Ascending aorta (tissue), 2 donors: Measurements from ENCODE around the gene SLC9A9. TPM values are rescaled to one million over a fixed set of nuclear protein-coding genes. Genes with fewer than 3 reads are reported as not detected.

Source experiments
- DNase-seq, 2 donors: peaks; one replicate each; pipeline ENCODE4 v3.0.0-alpha.2; 2019; ENCODE audit warnings: low spot score in 2 of 2
- H3K27ac ChIP-seq, 2 donors: fragments of 200-600 bp; sonication (generic); one replicate each; pipeline ENCODE4 v1.5.1; 2016 to 2017; ENCODE audit warnings: mild to moderate bottlenecking in 1 of 2
- H3K27me3 ChIP-seq: fragments of 200-600 bp; sonication (generic); one replicate; pipeline ENCODE4 v1.5.1; 2017
- H3K36me3 ChIP-seq, 2 donors: fragments of 200-600 bp; sonication (generic); one replicate each; pipeline ENCODE4 v1.5.1; 2016
- H3K4me1 ChIP-seq, 2 donors: fragments of 200-600 bp; sonication (generic); one replicate each; pipeline ENCODE4 v1.5.1; 2016 to 2017; ENCODE audit warnings: mild to moderate bottlenecking in 1 of 2
- H3K4me3 ChIP-seq, 2 donors: fragments of 200-600 bp; sonication (generic); one replicate each; pipeline ENCODE4 v1.5.1; 2016 to 2017; ENCODE audit warnings: mild to moderate bottlenecking in 1 of 2
- H3K9me3 ChIP-seq, 2 donors: fragments of 200-600 bp; sonication (generic); one replicate each; pipeline ENCODE4 v1.5.1; 2016
- CTCF ChIP-seq, 3 experiments: fragments of 200-600 bp in 2 of 3; fragments of 450-650 bp in 1 of 3; sonication (generic) in 2 of 3; IDR thresholded peaks; one replicate each; pipeline ENCODE4 v1.5.1; 2016 to 2019; ENCODE audit warnings: antibody characterized with exemption in 3 of 3, mild to moderate bottlenecking in 1 of 3, moderate library complexity in 1 of 3
- intact Hi-C: fragments of 100-400 bp; cut with DNase I; formaldehyde crosslinking; loops from one replicate; pipeline ENCODE4 v1.15.1; 2023
- total RNA-seq: library from RNA; depleted of rRNA; stranded (reverse); fragments of >200 nt; gene quantifications from one replicate; pipeline ENCODE4 v1.1.0, GENCODE V29; 2016

The SLC9A9 gene
- total RNA-seq, 1 donor from 2014 or later: 63.4 TPM

GRCh38 chr3:143830786-143831185 is 17.5 kb downstream of the SLC9A9 start:
- Histone ChIP-seq H3K36me3 (no peaks in the 10 kb centered on the region), H3K4me3 (peak overlapping the region in 1 of 2 donors; percentile 16), H3K27me3 (no peaks in the 10 kb centered on the region), H3K27ac (peak overlapping the region; percentile 30 to 38), H3K9me3 (no peaks in the 10 kb centered on the region), H3K4me1 (peaks cover 0 to 9% of the 10 kb centered on the region in 2 donors)
- intact Hi-C loops: no loop called here
- TF ChIP-seq CTCF (IDR thresholded peaks at IDR 0.05): no peak
- DNase-seq: no peak

GRCh38 chr3:143830063-143830462 is 18.2 kb downstream of the SLC9A9 start:
- Histone ChIP-seq H3K27me3 (no peaks in the 10 kb centered on the region), H3K4me3 (no peak overlapping the region), H3K27ac (no peak overlapping the region), H3K36me3 (no peaks in the 10 kb centered on the region), H3K9me3 (no peaks in the 10 kb centered on the region), H3K4me1 (peaks cover 0 to 9% of the 10 kb centered on the region in 2 donors)
- no peak for DNase-seq
- no peak for TF ChIP-seq CTCF (IDR thresholded peaks at IDR 0.05)
- intact Hi-C loops: no loop called here

- intact Hi-C loops: no loop called here
- no peaks in the 10 kb centered on the region for H3K36me3 ChIP-seq
- peaks cover 0 to 16% of the 10 kb centered on the region in 2 donors for H3K4me1 ChIP-seq
- no peak for TF ChIP-seq CTCF (IDR thresholded peaks at IDR 0.05)
- no peak for DNase-seq
- H3K9me3 ChIP-seq: no peaks in the 10 kb centered on the region
- H3K27ac ChIP-seq: no peak overlapping the region
- no peaks in the 10 kb centered on the region for H3K27me3 ChIP-seq
- H3K4me3 ChIP-seq: no peak overlapping the region
These were observed 20.8 kb downstream of the SLC9A9 start for GRCh38 chr3:143827425-143827824.

- H3K27ac ChIP-seq: no peak overlapping the region
- H3K36me3 ChIP-seq: no peaks in the 10 kb centered on the region
- no peak for DNase-seq
- H3K9me3 ChIP-seq: no peaks in the 10 kb centered on the region
- H3K27me3 ChIP-seq: no peaks in the 10 kb centered on the region
- intact Hi-C loops: no loop called here
- peaks cover 0 to 16% of the 10 kb centered on the region in 2 donors for H3K4me1 ChIP-seq
- no peak for TF ChIP-seq CTCF (IDR thresholded peaks at IDR 0.05)
- H3K4me3 ChIP-seq: no peak overlapping the region
These were observed 22.0 kb downstream of the SLC9A9 start for GRCh38 chr3:143826296-143826695.

GRCh38 chr3:143825513-143825912 is 22.8 kb downstream of the SLC9A9 start:
- H3K27me3 ChIP-seq: no peaks in the 10 kb centered on the region
- DNase-seq: no peak
- H3K27ac ChIP-seq: no peak overlapping the region
- no peaks in the 10 kb centered on the region for H3K9me3 ChIP-seq
- H3K4me3 ChIP-seq: no peak overlapping the region
- intact Hi-C loops: no loop called here
- H3K36me3 ChIP-seq: no peaks in the 10 kb centered on the region
- peaks cover 0 to 10% of the 10 kb centered on the region in 2 donors for H3K4me1 ChIP-seq
- TF ChIP-seq CTCF (IDR thresholded peaks at IDR 0.05): no peak
